WTC11 (cell line): Measurements from ENCODE around the gene GRAP2.

ENCODE experiments used
- CTCF ChIP-seq: fragments of 200-600 bp; IDR thresholded peaks from 2 replicates; pipeline ENCODE4 v1.8.0; 2022; ENCODE audit warnings: antibody characterized with exemption
- E2F5 ChIP-seq: sonication (generic); formaldehyde crosslinking; IDR thresholded peaks from 2 replicates; pipeline ENCODE4 v1.8.1; 2022; ENCODE audit warnings: mild to moderate bottlenecking, moderate library complexity, missing genetic modification reagents
- FOXK1 ChIP-seq: sonication (generic); formaldehyde crosslinking; IDR thresholded peaks from 2 replicates; pipeline ENCODE4 v1.8.0; 2022; ENCODE audit warnings: mild to moderate bottlenecking, moderate library complexity, missing genetic modification reagents
- FOXP1 ChIP-seq: sonication (generic); formaldehyde crosslinking; IDR thresholded peaks from 2 replicates; pipeline ENCODE4 v1.8.0; 2022; ENCODE audit warnings: missing genetic modification reagents, mild to moderate bottlenecking, moderate library complexity, borderline replicate concordance
- MAX ChIP-seq: sonication (generic); formaldehyde crosslinking; IDR thresholded peaks from 2 replicates; pipeline ENCODE4 v1.8.0; 2022; ENCODE audit warnings: mild to moderate bottlenecking, missing genetic modification reagents
- STAT6 ChIP-seq: sonication (generic); formaldehyde crosslinking; conservative IDR thresholded peaks from 2 replicates; pipeline ENCODE4 v1.8.1; 2023; ENCODE audit warnings: mild to moderate bottlenecking, low read depth, missing genetic modification reagents, moderate library complexity
- TF ChIP-seq, protein P1 (sequence below): sonication (generic); formaldehyde crosslinking; IDR thresholded peaks from 2 replicates; pipeline ENCODE4 v1.8.1; 2022; ENCODE audit warnings: low read depth, mild to moderate bottlenecking, moderate library complexity, missing genetic modification reagents, borderline replicate concordance

GRCh38 chr22:39959640-39960447, 59.0 kb downstream of the GRAP2 start, which contains the start of gene TMA7B:
- no peak for TF ChIP-seq CTCF
- TF ChIP-seq E2F5 (CRISPR knock-in tag): no peak
- no peak; the same call in 1 of the 2 replicates for TF ChIP-seq MAX (CRISPR knock-in tag)
- no peak for TF ChIP-seq FOXP1 (CRISPR knock-in tag)
- TF ChIP-seq, protein P1, sequence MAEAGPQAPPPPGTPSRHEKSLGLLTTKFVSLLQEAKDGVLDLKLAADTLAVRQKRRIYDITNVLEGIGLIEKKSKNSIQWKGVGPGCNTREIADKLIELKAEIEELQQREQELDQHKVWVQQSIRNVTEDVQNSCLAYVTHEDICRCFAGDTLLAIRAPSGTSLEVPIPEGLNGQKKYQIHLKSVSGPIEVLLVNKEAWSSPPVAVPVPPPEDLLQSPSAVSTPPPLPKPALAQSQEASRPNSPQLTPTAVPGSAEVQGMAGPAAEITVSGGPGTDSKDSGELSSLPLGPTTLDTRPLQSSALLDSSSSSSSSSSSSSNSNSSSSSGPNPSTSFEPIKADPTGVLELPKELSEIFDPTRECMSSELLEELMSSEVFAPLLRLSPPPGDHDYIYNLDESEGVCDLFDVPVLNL (CRISPR knock-in tag): no peak
- no peak for TF ChIP-seq FOXK1 (CRISPR knock-in tag)
- TF ChIP-seq STAT6 (CRISPR knock-in tag): no peak
